ENCODE results near the gene RPP25L.

The RPP25L gene

DNA sequence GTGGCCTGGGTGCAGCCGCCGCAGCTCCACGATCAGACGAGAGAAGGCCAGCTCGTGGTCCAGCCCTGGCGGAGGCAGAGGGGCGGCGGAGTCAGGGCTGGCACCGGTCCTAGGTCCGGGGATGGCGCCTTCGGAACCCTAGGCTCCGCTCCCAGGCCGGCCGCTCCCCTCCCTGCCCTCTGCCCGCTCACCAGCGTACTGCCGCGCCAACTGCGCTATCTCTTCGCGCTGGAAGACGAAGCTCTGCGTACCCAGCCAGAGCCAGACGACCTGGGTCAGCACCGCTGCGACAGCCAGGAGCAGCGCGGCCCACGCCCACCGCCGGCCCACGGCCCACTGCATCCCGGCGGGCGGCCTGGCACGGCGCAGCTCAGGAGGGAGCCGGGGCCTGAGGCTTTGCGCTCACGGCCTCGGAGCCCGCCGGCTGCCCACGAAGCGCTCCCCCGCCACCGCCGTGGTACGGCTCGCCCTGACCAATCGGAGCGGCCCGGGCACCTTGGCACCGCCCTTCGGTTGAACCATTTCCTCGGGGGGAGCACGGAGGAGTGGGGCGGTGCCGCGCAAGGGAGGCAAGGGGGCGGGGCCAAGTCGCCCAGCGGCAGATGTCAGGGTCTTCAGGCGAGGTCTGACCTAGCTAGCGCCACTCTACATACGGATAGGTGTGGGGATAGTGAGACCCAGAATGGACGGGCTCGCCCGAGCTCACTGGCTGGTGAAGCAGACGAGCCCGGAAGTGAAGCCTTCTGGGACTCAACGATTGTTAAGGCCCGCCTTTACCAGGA is 25.6 kb upstream of the RPP25L start, which contains the start of gene SIGMAR1:
SIGMAR1 (minus strand) TSS at position 432 of the 782 bp plus-strand sequence; CDS start at position 342, 90 bp downstream.
- peak; percentile 84 for DNase-seq

DNA sequence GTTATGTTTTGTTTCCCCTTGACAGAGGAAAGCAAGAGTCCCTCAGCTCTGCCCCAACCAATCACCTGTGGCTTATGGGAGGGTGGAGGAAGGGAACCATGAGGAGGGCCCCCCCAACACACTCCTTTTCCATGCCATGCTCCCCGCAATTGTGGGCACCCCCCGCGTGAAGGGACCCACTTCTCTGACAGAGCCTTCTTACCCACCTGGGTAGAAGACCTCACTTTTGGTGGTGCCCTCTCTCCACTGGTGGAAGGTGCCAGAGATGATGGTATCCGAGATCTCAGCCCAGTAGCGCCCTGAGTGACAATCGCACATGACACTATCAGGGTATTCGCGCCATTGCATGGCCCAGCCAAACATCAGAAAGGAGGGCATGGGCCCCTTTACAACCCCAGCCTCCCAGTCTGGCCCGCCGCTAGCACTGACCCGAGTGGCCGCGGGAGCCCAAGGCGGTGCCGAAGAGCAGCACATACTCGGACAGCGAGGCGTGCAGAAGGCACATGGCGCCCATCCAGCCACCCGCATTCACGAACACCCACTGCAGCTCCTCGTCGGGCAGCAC is 25.0 kb upstream of the RPP25L start:
- DNase-seq, result no peak

GRCh38 chr9:34635556-34635955 is 23.7 kb upstream of the RPP25L start:
- no peak for DNase-seq

GRCh38 chr9:34634551-34635248 is 22.8 kb upstream of the RPP25L start:
- DNase-seq, result no peak

DNA sequence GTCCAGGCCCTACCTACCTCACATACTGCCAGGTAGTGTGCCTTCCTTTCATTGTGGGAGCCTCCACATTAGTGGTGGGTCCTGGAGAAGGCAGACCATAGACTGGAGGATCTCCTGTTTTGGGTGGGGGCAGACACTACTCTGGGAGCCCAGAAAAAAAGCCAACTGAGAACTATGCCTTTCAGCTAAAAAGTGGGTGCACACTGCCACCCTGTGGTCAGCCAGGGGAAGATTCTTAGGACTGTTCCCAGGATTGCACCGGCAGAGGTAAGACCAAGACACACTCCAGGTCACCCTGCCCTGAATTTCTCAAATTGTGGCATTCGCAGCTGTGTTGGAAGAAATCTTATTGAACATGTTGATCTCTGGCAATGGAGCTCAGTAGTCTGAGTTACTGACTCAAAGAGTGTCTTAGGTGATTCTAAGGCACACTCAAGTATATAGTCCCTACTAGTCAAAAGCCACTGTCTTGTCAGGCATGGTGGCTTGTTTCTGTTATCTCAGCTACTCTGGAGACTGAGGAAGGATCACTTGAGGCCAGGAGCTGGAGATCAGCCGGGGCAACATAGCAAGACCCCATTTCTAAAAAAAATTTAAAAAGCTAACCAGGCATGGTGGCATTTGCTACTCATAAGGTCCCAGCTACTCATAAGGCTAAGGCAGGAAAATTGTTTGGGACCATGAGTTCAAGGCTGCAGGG is 22.1 kb upstream of the RPP25L start:
- peak; percentile 80 for DNase-seq

DNA sequence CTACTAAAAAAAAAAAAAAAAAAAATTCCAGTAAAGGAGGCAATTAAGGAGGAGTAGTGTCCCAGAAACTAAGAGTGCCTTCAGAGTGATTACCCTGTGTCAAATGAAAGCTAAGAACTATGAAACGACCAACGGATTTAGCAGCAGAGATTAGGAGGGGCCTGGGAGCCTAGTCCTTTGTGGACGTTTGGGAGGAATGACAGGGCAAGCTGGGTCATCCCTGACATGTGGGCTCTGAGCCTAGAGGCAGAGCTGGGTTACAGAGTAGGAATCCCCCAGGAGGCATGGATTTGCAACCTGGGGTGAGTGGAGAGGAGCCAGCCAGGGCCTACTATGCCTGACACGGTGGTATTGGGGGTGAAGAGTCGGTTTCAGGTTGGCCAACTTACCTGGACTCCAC is 21.3 kb upstream of the RPP25L start:
- DNase-seq, result no peak

DNA sequence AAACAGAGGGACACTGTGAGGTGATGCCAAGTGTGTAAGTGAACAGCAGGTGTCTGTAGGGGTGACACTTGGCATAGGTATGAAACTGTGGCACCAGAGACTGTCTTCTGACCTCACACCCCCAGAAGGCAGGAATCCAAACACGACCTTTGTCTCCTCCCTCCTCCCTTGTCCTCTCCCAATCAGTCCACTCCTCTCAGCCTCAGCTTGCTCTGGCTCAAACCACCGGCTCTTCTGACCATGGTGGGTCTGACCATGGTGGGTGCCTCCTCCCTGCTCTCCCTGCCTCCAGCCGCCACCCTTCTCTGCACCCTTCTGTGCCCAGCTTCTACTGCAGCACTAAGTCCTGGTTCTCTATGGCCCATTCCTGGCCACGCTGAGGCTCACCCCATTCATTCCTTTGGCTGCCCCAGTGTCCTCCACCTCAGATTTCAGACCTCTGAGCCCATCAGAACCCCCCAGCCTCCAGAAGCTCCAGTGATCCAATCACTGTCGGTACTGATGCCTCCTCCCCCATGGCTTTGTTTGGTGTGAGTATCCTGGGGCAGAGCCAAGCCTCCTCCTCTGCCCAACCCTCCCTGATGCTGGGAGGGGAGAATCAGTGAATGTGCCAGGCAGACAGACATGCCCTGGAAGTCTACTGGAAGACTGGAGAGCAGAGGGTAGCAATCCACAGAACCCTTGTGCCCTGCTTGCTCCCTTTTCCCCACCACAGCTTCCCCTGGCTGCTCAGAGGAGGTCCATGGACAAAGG is 18.7 kb upstream of the RPP25L start:
- no peak for DNase-seq

DNA sequence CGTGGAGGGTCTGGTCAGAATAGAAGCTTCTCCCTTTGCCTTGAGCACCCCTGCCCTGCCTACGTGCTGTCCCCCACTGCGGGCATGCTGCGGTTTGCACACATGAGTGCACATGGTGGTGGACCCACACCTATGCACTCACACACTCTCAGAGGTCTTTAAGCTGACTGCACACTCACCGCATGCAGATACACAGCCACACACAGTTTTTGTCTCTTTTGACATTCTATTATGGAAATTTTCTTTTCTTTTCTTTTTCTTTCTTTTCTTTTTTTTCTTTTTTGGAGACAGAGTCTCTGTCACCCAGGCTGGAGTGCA is 17.6 kb upstream of the RPP25L start:
- no peak for DNase-seq

GRCh38 chr9:34628656-34629490 is 17.0 kb upstream of the RPP25L start, which contains the start of gene ARID3C:
Gene ARID3C (minus strand): TSS chr9:34629066. CDS start chr9:34628014, 1,052 bp downstream.
- DNase-seq, result no peak

DNA sequence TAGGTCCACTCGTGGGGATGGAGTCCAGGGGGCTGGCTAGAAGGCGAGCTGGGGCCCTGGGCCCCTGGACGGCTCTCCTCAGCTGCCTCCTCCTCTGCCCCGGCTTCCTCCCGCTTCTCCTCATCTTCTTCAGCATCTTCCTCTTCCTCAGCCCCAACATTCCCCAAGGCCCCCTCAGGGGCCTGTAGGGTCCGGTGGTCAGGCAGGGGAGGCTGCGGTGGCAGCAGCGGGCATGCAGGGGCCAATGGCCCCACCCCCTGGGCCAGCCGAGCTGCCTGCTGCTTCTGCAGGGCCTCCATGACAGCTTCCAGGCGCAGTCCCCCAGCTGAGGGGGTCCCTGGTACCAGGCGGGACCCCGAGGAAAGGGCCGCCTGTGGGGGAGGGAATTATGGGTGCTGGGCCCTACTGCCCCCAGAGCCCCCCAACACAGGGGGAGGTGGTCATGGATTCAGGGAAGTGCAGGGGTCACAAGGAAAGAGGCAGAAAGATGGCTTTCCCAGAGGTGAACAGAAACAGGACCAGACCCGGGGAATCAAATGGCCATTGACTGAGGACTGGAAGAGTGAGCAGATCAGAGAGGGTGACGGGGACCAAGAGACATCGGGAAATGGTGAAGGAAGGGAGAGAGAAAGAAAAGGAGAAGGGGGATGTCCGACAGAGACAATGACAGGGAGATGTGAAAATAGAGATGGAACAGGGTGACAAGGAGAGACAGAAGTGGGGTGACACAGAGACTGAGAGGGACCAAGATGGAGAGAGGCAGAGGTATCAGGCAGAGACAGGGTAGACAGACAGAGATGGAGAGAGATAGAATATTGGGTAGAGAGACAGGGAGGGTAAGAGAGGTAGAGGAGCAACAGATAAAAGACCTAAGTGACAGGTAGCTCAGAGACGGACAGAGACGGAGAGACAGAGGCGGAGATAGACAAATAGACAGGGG is 16.1 kb upstream of the RPP25L start:
- no peak for DNase-seq

DNA sequence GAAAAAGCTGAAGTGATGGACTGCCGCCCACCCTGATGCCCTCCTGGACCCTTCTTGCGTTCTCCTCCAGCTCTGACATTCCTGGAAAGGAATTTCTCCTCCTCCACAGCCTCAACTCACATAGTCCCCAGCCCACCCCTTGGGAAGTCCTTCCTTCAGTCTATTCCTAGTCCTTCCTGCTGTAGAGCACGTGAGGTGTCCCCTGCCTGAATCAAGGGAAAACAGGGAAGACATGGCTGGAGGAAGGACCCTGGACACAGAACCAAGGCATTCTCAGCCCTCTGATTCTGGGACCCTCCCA is 13.2 kb upstream of the RPP25L start:
- DNase-seq, result no peak

DNA sequence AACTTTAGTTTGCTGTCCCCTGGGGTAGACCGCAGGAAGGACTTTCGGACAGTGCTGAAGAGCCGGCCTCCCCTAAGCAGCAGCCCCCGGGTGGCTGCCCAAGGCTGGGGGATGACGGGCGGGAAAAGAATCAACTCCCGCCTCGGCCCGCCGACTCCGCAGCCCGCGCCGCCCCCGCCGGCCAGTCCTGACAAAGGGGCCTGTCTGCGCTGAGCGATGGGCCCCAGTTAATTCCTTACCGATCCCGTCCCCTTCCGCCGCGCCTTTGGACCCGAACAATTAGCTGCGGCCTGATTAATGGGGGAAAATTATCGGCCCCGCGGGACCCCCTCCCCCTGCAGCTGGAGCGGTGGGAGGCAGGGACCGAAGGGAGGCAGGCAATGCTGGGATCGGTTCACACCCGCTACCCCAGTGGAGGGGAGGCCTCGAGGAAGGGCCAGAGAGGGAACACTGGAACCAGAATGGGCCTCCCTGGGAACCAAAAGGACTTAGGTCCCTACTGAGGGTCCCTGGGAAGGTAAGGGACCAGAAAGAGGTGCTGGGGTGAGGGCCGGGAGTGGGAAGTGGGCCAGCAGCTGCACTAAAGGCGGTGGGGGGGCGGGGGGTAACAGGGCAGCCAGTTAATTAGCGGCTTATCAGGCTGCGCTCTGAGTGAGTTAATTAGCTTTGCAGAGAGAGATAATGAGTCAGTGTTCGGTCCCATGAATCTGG is 12.7 kb upstream of the RPP25L start:
- no peak for DNase-seq

DNA sequence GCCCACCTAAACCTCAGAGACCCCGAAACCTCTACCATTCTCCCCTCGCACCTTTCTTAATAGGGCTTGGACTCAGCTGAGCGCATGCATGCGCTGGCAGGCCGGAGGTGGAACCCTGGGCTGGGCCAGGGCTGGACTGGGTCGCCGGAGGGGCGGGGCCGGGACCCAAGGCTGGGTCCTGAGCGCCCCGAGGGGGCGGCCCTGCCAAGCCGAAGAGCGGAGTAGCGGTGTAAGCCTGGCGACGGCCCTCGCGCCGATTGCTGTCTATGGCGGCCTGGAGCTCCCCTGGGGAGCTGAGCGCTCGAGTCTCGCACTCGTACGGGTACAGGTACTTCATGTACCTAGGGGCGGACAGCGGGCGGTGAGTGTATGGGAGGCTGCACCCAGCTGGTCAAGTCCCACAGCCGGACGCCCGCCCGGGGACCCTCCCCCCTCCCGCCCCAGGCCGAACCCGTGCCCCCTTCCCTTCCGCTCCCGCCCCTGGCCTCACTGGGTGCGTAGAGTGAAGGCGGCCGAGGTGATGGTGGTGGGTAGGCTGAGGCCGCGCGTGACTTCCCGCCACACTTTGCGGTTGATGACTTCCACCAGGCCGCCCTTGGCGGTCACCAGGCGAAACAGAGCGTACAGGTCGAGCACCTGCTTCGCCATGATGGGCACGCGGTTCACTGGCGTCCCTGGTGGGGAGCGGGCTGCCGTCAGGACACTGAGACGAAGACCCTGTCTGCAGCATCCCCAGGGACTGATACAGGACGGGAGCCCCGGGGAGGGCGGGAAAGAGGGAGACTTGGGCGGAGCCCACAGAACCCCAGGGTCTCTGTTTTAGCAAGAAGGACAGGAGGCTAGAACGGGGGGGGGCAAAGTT is 11.7 kb upstream of the RPP25L start:
- DNase-seq, result no peak

DNA sequence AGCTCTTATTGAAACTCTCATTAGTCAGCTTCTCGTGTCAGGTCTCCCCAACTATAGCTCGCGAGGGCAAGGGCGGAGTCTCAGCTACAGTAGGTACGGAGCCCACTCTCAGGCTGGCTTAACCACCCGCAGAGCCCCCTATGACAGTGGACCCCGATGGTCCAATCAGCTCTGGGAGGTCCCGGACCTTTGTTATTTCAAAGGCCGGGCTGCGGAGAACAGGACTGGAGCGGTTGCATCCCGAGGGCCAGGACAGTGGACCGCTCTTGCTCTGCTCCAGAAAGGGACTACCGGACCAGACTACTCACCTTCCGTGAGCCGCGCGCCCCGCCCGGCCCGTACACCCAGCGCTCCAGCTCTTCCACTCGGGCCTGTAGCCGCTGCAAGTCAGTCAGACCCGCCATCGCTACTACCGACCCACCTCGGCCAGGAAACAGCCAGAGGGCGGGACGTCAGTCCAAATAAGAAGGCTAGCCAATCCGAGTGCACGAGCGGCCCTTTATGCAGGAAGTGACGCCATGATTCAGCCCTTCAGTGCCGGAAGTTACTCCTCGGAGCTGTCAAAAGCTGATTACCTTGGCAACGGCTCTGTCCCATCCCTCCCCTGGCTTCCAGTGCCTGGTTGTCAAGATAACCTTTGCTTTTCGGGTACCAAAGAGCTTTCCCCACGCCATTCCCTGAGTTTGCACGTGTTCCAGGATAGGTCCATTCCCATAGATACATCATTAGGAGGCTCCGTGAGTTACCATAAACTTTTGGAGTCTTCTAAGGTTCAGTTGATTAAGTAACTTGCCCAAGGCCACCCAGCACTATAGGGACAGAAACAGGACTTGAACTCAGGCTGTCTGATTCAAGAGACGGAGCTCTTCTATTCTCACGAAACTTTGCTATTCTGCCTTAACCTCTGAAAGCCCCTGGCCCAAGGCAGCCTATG is 8.4 kb upstream of the RPP25L start, which contains the start of gene DCTN3:
DCTN3 (minus strand) TSS at position 435 of the 934 bp plus-strand sequence; CDS start at position 404, 31 bp downstream.
- peak; percentile 97 for DNase-seq

DNA sequence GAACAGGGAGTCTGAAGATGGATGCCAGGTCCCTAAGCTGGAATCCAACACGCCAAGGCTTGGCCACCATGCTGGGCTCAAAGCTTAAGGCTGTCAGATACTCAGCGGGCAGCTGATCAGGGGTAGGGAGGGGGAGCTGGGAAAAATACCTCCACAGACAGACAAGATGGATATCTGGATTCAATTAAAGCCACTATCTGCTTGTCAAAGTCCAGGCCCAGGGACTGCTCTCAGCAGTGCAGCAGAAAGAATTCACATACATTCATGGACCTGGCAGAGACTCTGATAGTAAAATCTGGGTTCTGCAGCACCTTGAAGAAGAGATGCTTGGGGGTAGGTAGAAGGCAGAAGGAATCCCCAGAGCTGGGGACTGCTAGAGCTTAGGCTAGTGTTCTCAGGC is 3.2 kb upstream of the RPP25L start:
- DNase-seq, result no peak

DNA sequence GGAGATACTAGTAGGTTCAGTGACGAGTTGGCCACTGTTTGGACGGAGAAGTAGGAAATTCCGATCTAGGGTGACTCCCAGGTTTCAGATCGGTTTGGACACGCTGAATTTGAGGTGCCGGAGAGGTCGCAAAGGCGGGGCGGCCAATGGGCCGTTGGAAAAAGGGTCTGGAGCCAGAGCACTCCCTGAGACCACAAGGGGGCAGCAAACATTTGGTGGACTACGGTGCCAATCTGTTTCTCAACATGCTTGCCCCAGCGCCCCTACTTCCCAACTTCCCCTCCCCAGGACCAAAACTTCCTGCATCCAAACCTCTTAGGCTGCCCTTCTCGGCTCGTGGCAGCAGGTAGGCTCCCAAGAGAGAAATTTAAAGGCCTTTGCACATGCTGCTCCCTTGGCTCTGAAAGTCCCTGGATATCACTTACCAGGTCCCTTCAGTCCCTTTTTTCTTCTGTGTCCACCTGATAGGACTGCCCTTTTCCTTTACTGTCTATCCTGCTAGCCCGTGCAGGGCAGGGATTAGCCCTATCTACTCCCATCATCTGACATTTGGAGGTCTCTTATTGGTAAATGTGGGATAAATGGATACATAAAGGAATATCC is 992 bp upstream of the RPP25L start:
- DNase-seq, result peak; percentile 65

DNA sequence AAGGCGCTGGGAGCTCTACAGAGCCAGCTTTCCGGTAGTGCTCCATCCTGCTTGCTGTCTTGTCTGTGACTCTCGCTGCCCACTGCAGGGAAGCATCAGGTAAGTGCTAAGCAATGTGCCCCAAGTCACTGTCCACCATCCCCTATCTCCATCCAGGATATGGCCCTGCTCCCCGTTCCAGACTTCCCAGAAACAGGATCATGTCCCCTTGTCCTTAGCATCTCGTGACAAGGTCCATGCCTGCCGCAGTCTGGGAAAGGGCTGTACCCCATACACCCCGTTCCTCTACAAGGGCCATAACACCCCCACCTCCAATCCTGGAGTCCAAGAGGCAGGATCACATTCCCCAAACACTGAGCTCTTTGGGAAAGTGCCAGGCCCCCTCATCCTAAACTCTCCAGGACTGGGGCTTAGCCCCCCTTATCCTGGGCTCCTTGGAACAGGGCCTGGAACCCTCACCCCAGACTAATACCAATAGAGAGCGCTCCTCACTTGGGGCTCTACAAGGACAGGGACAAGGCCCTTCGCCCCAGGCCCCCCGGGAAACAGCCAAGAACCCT is 566 bp downstream of the RPP25L start:
- DNase-seq, result no peak

Data from kidney glomerular epithelial cell (primary cell).